Thymus (tissue), 11 donors: ENCODE measurements around the gene DHRS12. TPM values are rescaled to one million over a fixed set of nuclear protein-coding genes. Genes with fewer than 3 reads are reported as not detected.

Experiments
- DNase-seq, 9 donors: peaks; one replicate each; pipeline ENCODE4 v3.0.0-alpha.2; 2013; ENCODE audit warnings: low spot score in 9 of 9, low read depth in 6 of 9, missing footprints in 1 of 9
- H3K27ac ChIP-seq, 2 donors: one replicate each; pipeline ENCODE4 v1.5.1; 2013; ENCODE audit warnings: control low read depth in 1 of 2, low read depth in 1 of 2, low read length in 1 of 2, mild to moderate bottlenecking in 1 of 2, moderate library complexity in 1 of 2
- H3K27me3 ChIP-seq, 2 donors: one replicate each; pipeline ENCODE4 v1.5.1; 2013; ENCODE audit warnings: low read length in 1 of 2; ENCODE audit not compliant: control insufficient read depth in 2 of 2, insufficient read depth in 1 of 2
- H3K36me3 ChIP-seq, 2 donors: one replicate each; pipeline ENCODE4 v1.5.1; 2013; ENCODE audit warnings: low read length in 1 of 2, mild to moderate bottlenecking in 1 of 2, moderate library complexity in 1 of 2; ENCODE audit not compliant: control insufficient read depth in 2 of 2, insufficient read depth in 2 of 2
- H3K4me1 ChIP-seq, 2 donors: one replicate each; pipeline ENCODE4 v1.5.1; 2013; ENCODE audit warnings: low read length in 2 of 2; ENCODE audit not compliant: control insufficient read depth in 2 of 2, insufficient read depth in 2 of 2
- H3K4me3 ChIP-seq, 2 donors: one replicate each; pipeline ENCODE4 v1.5.1; 2013; ENCODE audit warnings: low read length in 2 of 2, control low read depth in 1 of 2, mild to moderate bottlenecking in 1 of 2
- H3K9me3 ChIP-seq, 2 donors: one replicate each; pipeline ENCODE4 v1.5.1; 2013; ENCODE audit warnings: low read length in 1 of 2, mild to moderate bottlenecking in 1 of 2; ENCODE audit not compliant: control insufficient read depth in 2 of 2, insufficient read depth in 1 of 2
- WGBS: extraction: QIAGEN DNeasy Blood & Tissue Kit; methylation state at CpG from one replicate; pipeline ENCODE4 v1.1.7; 2013; 5-methylcytosine and 5-hydroxymethylcytosine counted together
- polyA plus RNA-seq: library from polyadenylated mRNA; stranded (reverse); fragments of 200-250 nt; gene quantifications from one replicate; pipeline ENCODE4 v1.2.3, GENCODE V29; 2013
- total RNA-seq: library from RNA; stranded (reverse); fragments of 120-200 nt; gene quantifications from one replicate; pipeline ENCODE4 v1.2.4, GENCODE V29; 2013
- donor health status: healthy.

Gene DHRS12
- total and polyA plus RNA-seq, 2 donors = 7.5 to 14.8 TPM

DNA sequence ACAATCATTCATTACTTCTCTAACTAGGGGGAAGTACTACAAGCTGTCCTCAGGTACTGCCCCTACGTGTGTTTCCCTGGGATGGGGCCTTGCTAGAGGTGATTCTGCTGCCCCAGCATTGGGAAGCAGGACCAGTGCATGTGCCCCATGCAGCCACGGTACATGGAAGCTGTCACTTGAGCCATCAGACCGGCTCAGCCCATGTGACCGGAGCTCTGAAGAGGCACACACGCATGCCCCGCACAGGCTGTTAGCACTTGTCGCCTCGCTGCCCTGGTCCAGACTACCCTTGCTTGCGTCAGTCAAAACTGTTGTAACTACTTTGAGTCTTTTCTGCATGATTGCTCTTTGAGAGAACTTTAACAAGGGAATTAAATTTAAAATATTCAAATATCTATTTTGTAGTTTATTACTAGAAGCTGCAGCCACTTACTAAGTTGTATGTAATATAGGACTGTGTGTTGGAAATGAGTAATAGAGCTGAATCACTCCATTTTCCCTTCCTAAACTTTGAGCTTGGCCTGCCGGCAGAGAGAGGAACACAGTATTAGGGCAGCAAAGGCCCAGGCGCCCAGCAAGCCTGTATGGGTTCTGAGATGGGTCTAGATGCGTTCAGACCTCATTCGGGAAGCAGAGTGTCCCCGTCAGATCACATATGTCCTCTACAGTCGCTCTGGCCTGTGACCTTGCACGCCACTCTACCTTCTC lies 42.2 kb downstream of the DHRS12 start:
- peaks cover 26 to 30% of the 10 kb centered on the region in 2 donors for H3K36me3 ChIP-seq
- DNase-seq = no peak
- 98% methylated on average over 16 of the region's 16 CpGs for WGBS

DNA sequence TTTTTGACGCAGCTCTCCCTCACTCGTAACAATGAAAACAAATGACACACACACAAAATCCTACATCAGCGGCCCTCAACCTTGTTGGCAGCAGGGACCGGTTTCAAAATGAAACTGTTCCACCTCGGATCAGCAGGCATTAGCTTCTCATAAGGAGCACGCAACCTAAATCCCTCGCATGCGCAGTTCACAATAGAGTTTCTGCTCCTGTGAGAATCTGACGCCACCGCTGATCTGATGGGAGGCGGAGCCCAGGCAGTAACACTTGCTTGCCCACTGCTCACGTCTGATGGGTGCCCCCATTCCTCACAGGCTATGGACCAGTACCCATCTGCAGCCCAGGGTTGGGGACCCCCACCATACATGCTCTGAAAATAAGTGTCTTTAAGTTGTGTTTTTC lies 43.4 kb downstream of the DHRS12 start:
- Histone ChIP-seq H3K36me3 (peaks cover 34 to 36% of the 10 kb centered on the region in 2 donors), H3K9me3 (peaks cover 0 to 4% of the 10 kb centered on the region in 2 donors), H3K4me3 (no peak overlapping the region), H3K27ac (no peak overlapping the region), H3K4me1 (peaks cover 10 to 16% of the 10 kb centered on the region in 2 donors), H3K27me3 (no peaks in the 10 kb centered on the region)
- WGBS = 97% methylated on average over 12 of the region's 12 CpGs
- no peak for DNase-seq

More for the DNA sequence above, 42.2 kb downstream of the DHRS12 start:
- H3K27me3 ChIP-seq = no peaks in the 10 kb centered on the region
- H3K4me1 ChIP-seq = peaks cover 10 to 16% of the 10 kb centered on the region in 2 donors
- H3K27ac ChIP-seq = no peak overlapping the region
- H3K4me3 ChIP-seq = no peak overlapping the region
- H3K9me3 ChIP-seq = peaks cover 0 to 4% of the 10 kb centered on the region in 2 donors

DNA sequence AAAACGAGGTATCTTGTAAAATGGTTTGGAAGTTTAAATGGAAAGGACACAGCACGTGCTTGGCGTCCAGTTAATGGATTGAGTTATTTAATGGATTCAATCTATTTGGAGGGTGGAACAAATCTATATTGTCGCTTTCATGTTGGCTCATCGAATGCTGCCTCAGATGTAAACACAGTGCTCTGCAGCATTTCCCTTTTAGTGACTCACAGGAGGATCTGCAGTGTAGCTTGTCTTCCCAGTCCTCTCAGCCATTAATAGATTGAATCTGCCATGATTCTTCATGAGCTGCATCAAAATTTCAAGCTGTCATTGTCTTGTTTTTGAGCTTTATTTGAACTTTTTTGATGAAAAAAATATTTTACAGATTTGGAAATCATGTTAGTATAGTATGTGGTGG lies 44.7 kb downstream of the DHRS12 start:
- Histone ChIP-seq H3K36me3 (peaks cover 34 to 40% of the 10 kb centered on the region in 2 donors), H3K4me1 (peaks cover 3 to 4% of the 10 kb centered on the region in 2 donors), H3K27ac (no peak overlapping the region), H3K9me3 (peaks cover 0 to 3% of the 10 kb centered on the region in 2 donors), H3K27me3 (no peaks in the 10 kb centered on the region), H3K4me3 (no peak overlapping the region)
- WGBS = 98% methylated on average over 5 of the region's 5 CpGs
- DNase-seq = no peak

DNA sequence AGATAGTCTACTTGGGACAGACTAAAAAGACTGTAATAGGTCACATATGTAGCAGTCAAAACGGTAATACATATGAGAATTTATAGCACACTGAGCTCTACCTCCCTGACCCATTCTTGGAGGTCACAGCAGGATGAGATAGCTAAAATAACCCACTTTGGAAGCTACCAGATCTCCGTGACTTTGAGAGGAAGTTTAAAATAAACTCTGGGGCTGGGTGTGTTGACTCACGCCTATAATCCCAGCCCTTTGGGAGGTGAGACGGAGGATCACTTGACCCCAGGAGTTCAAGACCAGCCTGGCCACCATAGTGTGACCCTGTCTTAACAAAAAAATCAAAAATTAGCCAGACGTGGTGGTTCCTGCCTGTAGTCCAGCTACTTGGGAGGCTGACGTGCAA lies 45.3 kb downstream of the DHRS12 start:
- H3K4me3 ChIP-seq = no peak overlapping the region
- WGBS = 90% methylated on average over 6 of the region's 6 CpGs
- no peaks in the 10 kb centered on the region for H3K9me3 ChIP-seq
- H3K27me3 ChIP-seq = no peaks in the 10 kb centered on the region
- DNase-seq = no peak
- H3K36me3 ChIP-seq = peaks cover 34 to 40% of the 10 kb centered on the region in 2 donors
- no peak overlapping the region for H3K27ac ChIP-seq
- no peaks in the 10 kb centered on the region for H3K4me1 ChIP-seq

DNA sequence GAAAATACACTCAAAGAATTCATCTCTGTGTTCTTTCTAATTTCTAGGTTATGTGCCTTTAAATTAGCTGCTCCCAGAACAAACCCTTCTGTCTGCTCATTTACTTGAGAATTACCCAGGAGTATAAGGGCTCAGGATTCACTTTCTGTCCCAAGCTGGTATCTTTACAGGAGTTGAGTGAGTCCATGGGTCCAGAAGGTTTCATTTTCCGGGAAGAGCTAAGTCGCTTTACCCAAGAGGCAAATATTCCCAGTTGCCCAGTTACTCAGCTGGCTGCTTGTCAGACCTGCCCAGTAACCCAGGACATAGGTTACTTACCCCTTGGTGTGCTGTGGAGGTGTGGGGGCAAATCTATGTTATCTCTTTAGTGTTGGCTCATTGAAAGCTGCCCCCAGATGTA lies 47.3 kb downstream of the DHRS12 start:
- Histone ChIP-seq H3K4me1 (no peaks in the 10 kb centered on the region), H3K4me3 (no peak overlapping the region), H3K9me3 (no peaks in the 10 kb centered on the region), H3K36me3 (peaks cover 34 to 36% of the 10 kb centered on the region in 2 donors), H3K27me3 (no peaks in the 10 kb centered on the region), H3K27ac (no peak overlapping the region)
- DNase-seq = no peak
- 100% methylated on average over 2 of the region's 2 CpGs for WGBS

DNA sequence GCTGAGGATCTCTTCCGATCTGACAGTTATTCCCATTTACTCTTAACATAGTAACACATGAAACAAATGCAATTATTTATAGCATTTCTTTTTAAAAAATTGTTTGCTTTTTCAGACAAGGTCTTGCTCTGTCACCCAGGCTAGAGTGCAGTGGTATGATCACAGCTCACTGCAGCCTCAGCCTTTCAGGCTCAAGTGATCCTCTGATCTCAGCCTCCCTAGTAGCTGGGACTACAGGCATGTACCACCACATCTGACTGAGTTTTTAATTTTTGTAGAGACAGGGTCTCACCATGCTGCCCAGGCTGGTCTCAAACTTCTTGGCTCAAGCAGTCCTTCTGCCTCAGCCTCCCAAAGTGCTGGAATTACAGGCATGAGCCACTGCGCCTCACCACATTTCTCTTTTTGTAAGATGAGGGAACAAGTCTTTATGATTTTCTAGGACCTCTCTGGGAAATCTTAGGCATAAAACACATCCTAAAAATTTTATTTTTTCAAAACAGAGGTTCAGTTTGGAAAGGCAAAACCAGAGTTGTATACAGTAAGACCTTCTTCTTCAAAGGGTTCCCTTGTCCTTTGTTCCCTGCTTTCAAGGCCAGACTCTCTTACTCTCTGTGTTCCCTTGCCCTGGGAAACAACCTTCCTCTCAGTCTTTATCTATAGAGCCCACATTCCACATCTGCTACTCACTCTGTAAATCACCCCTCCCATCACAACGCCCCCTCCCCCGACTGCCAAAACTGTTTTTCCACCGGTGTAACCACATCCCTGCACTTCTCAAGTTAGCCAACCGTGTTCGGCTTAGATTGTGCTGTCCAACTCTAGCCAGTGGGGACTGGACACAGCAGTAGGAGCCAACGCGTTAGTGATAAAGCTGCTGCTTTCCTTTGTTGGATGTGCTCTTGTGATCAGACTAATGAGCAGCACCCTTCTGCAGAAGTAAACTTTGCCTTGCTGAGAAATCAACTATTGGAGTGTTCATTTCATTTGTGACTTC lies 56.2 kb downstream of the DHRS12 start:
- no peaks in the 10 kb centered on the region for H3K4me1 ChIP-seq
- peaks cover 5 to 6% of the 10 kb centered on the region in 2 donors for H3K9me3 ChIP-seq
- no peak overlapping the region for H3K27ac ChIP-seq
- H3K27me3 ChIP-seq = no peaks in the 10 kb centered on the region
- peaks cover 10 to 17% of the 10 kb centered on the region in 2 donors for H3K36me3 ChIP-seq
- DNase-seq = no peak
- H3K4me3 ChIP-seq = no peak overlapping the region
- 99% methylated on average over 9 of the region's 9 CpGs for WGBS

DNA sequence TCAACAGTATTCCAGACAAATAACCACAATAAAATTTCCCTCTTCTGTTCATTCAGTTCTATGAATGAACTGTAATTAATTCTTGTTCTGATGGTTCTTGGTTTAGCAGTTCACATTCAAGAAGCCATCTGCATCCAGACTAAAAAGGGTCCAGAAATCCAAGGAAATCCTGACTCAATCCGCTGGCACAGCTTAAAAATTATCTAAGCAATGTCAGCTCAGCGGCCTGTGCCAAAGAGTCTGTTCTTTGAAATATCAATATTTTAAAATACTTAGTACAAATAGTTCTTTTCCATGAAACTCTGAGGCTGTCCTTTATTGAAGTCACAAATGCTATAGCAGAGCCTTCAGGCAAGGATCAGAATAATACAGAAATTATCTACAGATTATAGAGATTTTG lies 57.2 kb downstream of the DHRS12 start:
- no peak overlapping the region for H3K4me3 ChIP-seq
- H3K9me3 ChIP-seq = peaks cover 5 to 6% of the 10 kb centered on the region in 2 donors
- no peak for DNase-seq
- H3K27ac ChIP-seq = no peak overlapping the region
- H3K27me3 ChIP-seq = no peaks in the 10 kb centered on the region
- WGBS = over 99% methylated on average over 2 of the region's 2 CpGs
- peaks cover 8 to 19% of the 10 kb centered on the region in 2 donors for H3K36me3 ChIP-seq
- H3K4me1 ChIP-seq = no peaks in the 10 kb centered on the region

DNA sequence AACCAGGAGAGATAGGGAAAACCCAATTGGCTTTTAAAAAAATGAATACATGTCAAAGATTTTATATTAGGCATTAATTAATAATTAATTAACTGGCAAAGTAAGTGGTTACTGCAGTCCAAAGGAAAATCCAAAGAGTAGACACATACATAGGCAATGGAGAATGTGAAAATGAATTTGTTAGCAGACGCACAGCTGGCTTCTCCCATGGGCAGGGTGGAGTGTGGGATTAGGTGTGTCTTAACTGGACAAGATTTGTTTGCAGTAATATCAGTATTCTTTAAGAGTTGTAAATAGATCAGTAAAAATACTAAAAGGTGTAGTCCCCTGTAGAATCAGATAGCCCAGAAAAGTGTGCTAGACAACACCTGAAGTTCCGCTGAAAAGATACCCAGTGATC lies 58.7 kb downstream of the DHRS12 start:
- Histone ChIP-seq H3K36me3 (peaks cover 9 to 26% of the 10 kb centered on the region in 2 donors), H3K27ac (no peak overlapping the region), H3K27me3 (no peaks in the 10 kb centered on the region), H3K4me3 (no peak overlapping the region), H3K4me1 (no peaks in the 10 kb centered on the region), H3K9me3 (peaks cover 5 to 6% of the 10 kb centered on the region in 2 donors)
- WGBS = 97% methylated on average over 2 of the region's 2 CpGs
- no peak for DNase-seq

DNA sequence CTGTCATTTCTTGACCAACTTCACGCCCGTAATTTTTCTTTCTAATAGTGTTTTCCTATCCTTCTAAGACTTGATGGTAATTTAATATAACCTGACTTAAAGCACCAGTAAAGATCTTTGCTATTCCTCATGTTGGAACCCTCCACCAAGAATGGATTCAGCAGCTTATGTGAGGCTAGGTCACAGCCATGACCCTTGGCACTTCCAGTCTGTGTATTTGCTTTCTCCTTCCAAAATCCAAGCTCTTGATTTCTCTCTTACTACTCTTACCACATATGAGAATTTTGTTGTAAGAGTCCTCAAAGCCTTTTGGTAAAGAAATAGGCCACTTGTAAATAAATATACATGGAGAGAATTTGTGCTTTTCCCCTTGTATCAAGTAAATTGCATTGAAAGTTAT lies 61.4 kb downstream of the DHRS12 start:
- H3K27me3 ChIP-seq = no peaks in the 10 kb centered on the region
- H3K4me1 ChIP-seq = peaks cover 0 to 1% of the 10 kb centered on the region in 2 donors
- DNase-seq = no peak
- H3K27ac ChIP-seq = no peak overlapping the region
- H3K9me3 ChIP-seq = peaks cover 0 to 2% of the 10 kb centered on the region in 2 donors
- H3K36me3 ChIP-seq = peaks cover 12 to 32% of the 10 kb centered on the region in 2 donors
- WGBS = 99% methylated on average over 2 of the region's 2 CpGs
- no peak overlapping the region for H3K4me3 ChIP-seq
